Loucy (cell line): Measurements from ENCODE around the gene FGFR2.

Experiments used
- H2AFZ ChIP-seq: fragments of 200-600 bp; sonication (generic); 2 replicates; pipeline ENCODE4 v1.6.0; 2016; ENCODE audit warnings: antibody characterized with exemption, mild to moderate bottlenecking, low read length, moderate library complexity
- H3F3A ChIP-seq: fragments of 200-600 bp; 2 replicates; pipeline ENCODE4 v1.6.0; 2016; ENCODE audit warnings: antibody characterized with exemption, low read depth, mild to moderate bottlenecking
- H3K27me3 ChIP-seq: fragments of 200-600 bp; sonication (generic); 2 replicates; pipeline ENCODE4 v1.6.1; 2014; ENCODE audit warnings: low read length, mild to moderate bottlenecking; ENCODE audit not compliant: insufficient read depth, poor library complexity, severe bottlenecking
- H3K36me3 ChIP-seq: fragments of 200-600 bp; sonication (generic); 2 replicates; pipeline ENCODE4 v1.6.1; 2016; ENCODE audit warnings: low read length; ENCODE audit not compliant: insufficient read depth
- H3K4me1 ChIP-seq: fragments of 200-600 bp; sonication (generic); 2 replicates; pipeline ENCODE4 v1.5.1; 2014; ENCODE audit warnings: low read length, mild to moderate bottlenecking; ENCODE audit not compliant: insufficient read depth, poor library complexity, severe bottlenecking
- H3K4me2 ChIP-seq: fragments of 200-600 bp; sonication (generic); 2 replicates; pipeline ENCODE4 v1.6.0; 2014; ENCODE audit warnings: antibody characterized with exemption, low read length, low read depth, mild to moderate bottlenecking; ENCODE audit not compliant: poor library complexity, severe bottlenecking
- H3K4me3 ChIP-seq: fragments of 200-600 bp; sonication (generic); 2 replicates; pipeline ENCODE4 v1.5.1; 2014; ENCODE audit warnings: low read length, mild to moderate bottlenecking, mixed read lengths; ENCODE audit not compliant: poor library complexity, severe bottlenecking
- H3K79me2 ChIP-seq: fragments of 200-600 bp; sonication (generic); 2 replicates; pipeline ENCODE4 v1.6.1; 2014; ENCODE audit warnings: low read length; ENCODE audit not compliant: insufficient read depth
- H3K9ac ChIP-seq: fragments of 200-600 bp; sonication (generic); 2 replicates; pipeline ENCODE4 v1.6.0; 2014; ENCODE audit warnings: mild to moderate bottlenecking, low read depth, low read length, moderate library complexity; ENCODE audit not compliant: poor library complexity, severe bottlenecking
- H3K9me2 ChIP-seq: fragments of 200-600 bp; sonication (generic); replicated peaks from 2 replicates; pipeline ENCODE4 v1.6.1; 2016; ENCODE audit warnings: low read depth, low read length, mixed read lengths
- H3K9me3 ChIP-seq: fragments of 200-600 bp; sonication (generic); 2 replicates; pipeline ENCODE4 v1.6.1; 2014; ENCODE audit warnings: mild to moderate bottlenecking, antibody characterized with exemption, low read length, low read depth; ENCODE audit not compliant: insufficient read depth
- H4K20me1 ChIP-seq: fragments of 200-600 bp; sonication (generic); 2 replicates; pipeline ENCODE4 v1.6.0; 2014; ENCODE audit warnings: antibody characterized with exemption, low read length, mild to moderate bottlenecking; ENCODE audit not compliant: insufficient read depth, poor library complexity, severe bottlenecking
- EZH2phosphoT487 ChIP-seq: fragments of 200-600 bp; IDR thresholded peaks from 2 replicates; pipeline ENCODE4 v1.6.1; 2018; ENCODE audit warnings: antibody characterized with exemption, mild to moderate bottlenecking, moderate library complexity, borderline replicate concordance
- TF ChIP-seq, protein P1 (sequence below): fragments of 200-600 bp; sonication (generic); conservative IDR thresholded peaks from 2 replicates; pipeline ENCODE4 v1.5.1; 2014; ENCODE audit warnings: mild to moderate bottlenecking, antibody characterized with exemption, low read length

Gene FGFR2

DNA sequence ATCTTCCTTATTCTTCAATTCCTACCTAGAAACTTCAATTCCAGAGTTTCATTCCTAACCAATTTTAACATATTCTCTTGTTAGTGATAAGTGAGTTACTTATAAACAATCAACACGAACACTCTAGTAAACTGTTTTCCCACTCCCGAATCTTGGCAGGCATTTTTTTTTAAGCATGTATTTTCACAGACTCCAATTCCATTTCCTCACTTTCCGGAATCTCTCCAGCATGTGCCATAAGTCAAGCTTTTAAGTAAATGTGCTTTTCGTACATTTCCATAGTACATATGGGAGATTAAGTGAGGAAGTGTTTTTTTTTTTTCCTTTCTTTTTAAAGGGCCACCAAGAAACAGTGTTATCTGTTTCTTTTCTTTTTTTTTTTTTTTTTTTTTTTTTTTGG is 89.1 kb downstream of the FGFR2 start:
- H3K4me3 ChIP-seq: no peak overlapping the region
- no peaks in the 10 kb centered on the region for H3K36me3 ChIP-seq
- H3K4me2 ChIP-seq: no peak overlapping the region
- no peaks in the 10 kb centered on the region; the same call in 1 of the 2 replicates for H3K9me3 ChIP-seq
- H2AFZ ChIP-seq: no peak overlapping the region
- H3K9me2 ChIP-seq: no peaks in the 10 kb centered on the region
- no peaks in the 10 kb centered on the region for H3K27me3 ChIP-seq
- no peak for TF ChIP-seq EZH2phosphoT487
- TF ChIP-seq, protein P1, sequence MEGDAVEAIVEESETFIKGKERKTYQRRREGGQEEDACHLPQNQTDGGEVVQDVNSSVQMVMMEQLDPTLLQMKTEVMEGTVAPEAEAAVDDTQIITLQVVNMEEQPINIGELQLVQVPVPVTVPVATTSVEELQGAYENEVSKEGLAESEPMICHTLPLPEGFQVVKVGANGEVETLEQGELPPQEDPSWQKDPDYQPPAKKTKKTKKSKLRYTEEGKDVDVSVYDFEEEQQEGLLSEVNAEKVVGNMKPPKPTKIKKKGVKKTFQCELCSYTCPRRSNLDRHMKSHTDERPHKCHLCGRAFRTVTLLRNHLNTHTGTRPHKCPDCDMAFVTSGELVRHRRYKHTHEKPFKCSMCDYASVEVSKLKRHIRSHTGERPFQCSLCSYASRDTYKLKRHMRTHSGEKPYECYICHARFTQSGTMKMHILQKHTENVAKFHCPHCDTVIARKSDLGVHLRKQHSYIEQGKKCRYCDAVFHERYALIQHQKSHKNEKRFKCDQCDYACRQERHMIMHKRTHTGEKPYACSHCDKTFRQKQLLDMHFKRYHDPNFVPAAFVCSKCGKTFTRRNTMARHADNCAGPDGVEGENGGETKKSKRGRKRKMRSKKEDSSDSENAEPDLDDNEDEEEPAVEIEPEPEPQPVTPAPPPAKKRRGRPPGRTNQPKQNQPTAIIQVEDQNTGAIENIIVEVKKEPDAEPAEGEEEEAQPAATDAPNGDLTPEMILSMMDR: no peak
- no peaks in the 10 kb centered on the region for H3K4me1 ChIP-seq
- no peaks in the 10 kb centered on the region for H3K79me2 ChIP-seq
- no peaks in the 10 kb centered on the region for H4K20me1 ChIP-seq
- no peaks in the 10 kb centered on the region for H3F3A ChIP-seq
- no peak overlapping the region for H3K9ac ChIP-seq

DNA sequence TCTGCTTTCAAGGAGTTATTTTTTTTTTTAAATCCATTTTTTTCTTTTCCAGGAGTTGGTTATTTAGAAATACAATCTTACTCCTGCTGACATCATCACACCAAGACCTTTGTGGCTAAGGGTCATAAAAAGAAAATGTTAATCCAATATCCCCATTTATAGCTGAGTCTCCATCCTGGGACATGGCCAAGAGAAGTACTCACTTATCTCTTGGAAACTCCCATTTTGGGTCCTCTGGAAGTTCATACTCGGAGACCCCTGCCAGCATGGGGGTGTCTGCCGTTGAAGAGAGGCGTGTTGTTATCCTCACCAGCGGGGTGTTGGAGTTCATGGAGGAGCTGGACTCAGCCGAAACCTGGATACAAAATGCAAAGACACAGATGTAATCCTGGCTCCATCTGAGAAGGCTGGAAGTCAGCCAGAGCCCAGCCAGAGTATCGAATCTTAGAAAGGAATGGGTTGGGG is 94.6 kb downstream of the FGFR2 start:
- Histone ChIP-seq H3K36me3 (no peaks in the 10 kb centered on the region), H2AFZ (no peak overlapping the region), H3K4me1 (no peaks in the 10 kb centered on the region), H3K27me3 (no peaks in the 10 kb centered on the region), H3K9me2 (no peaks in the 10 kb centered on the region), H4K20me1 (no peaks in the 10 kb centered on the region), H3K4me3 (no peak overlapping the region), H3K9ac (no peak overlapping the region), H3K4me2 (no peak overlapping the region), H3K79me2 (no peaks in the 10 kb centered on the region), H3F3A (no peaks in the 10 kb centered on the region), H3K9me3 (no peaks in the 10 kb centered on the region)
- TF ChIP-seq, protein P1: no peak
- TF ChIP-seq EZH2phosphoT487: no peak

DNA sequence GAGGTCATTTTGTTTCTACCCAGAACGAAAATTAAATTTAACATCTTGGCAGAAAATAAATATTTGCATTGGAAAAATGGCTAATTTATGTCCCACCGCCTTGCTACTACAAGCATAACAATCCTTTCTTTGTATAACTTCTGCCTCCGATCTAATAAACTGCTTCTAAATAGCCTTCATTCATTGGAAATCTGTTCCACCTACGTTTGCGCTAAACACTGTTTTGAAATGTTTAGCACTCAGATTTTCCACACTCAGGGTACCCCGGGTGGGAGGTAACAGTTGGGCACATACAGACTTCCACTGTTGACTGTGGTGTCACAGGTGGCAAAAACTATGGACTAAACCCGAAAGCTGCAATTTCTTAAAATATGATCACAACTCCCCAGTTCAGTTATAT is 96.4 kb downstream of the FGFR2 start:
- H4K20me1 ChIP-seq: no peaks in the 10 kb centered on the region
- no peaks in the 10 kb centered on the region for H3K9me3 ChIP-seq
- no peak overlapping the region for H3K4me3 ChIP-seq
- no peaks in the 10 kb centered on the region for H3F3A ChIP-seq
- H2AFZ ChIP-seq: no peak overlapping the region
- no peaks in the 10 kb centered on the region for H3K79me2 ChIP-seq
- no peaks in the 10 kb centered on the region for H3K9me2 ChIP-seq
- no peaks in the 10 kb centered on the region for H3K4me1 ChIP-seq
- H3K9ac ChIP-seq: no peak overlapping the region
- H3K36me3 ChIP-seq: no peaks in the 10 kb centered on the region
- H3K4me2 ChIP-seq: no peak overlapping the region
- no peaks in the 10 kb centered on the region for H3K27me3 ChIP-seq
- TF ChIP-seq EZH2phosphoT487: no peak
- TF ChIP-seq, protein P1: no peak
